Neuronal stem cell (in vitro differentiated cells): ENCODE data around the gene TTC33.

Experiments
- DNase-seq: peaks from one replicate; pipeline ENCODE4 v3.0.0-alpha.2; 2013; ENCODE audit warnings: low spot score
- H2AFZ ChIP-seq: one replicate; pipeline ENCODE4 v1.6.1; 2013; ENCODE audit warnings: mild to moderate bottlenecking, low read length, inconsistent platforms
- H2AK5ac ChIP-seq: 2 replicates; pipeline ENCODE4 v1.6.1; 2013; ENCODE audit warnings: low read depth, mild to moderate bottlenecking, inconsistent platforms, low read length, moderate library complexity, mixed read lengths
- H2BK120ac ChIP-seq: 2 replicates; pipeline ENCODE4 v1.6.1; 2013; ENCODE audit warnings: low read depth, mild to moderate bottlenecking, inconsistent platforms, low read length, moderate library complexity, mixed read lengths
- H2BK12ac ChIP-seq: one replicate; pipeline ENCODE4 v1.6.1; 2013; ENCODE audit warnings: low read length, inconsistent platforms
- H2BK15ac ChIP-seq: 2 replicates; pipeline ENCODE4 v1.6.1; 2013; ENCODE audit warnings: mild to moderate bottlenecking, low read length, inconsistent platforms, mixed read lengths
- H2BK5ac ChIP-seq: one replicate; pipeline ENCODE4 v1.6.1; 2013; ENCODE audit warnings: inconsistent platforms, mild to moderate bottlenecking, low read length, moderate library complexity
- H3K14ac ChIP-seq: one replicate; pipeline ENCODE4 v1.6.1; 2013; ENCODE audit warnings: low read length, inconsistent platforms
- H3K18ac ChIP-seq: 2 replicates; pipeline ENCODE4 v1.6.1; 2013; ENCODE audit warnings: low read length, inconsistent platforms
- H3K23ac ChIP-seq: 2 replicates; pipeline ENCODE4 v1.6.1; 2013; ENCODE audit warnings: low read depth, mild to moderate bottlenecking, mixed read lengths, low read length, inconsistent platforms; ENCODE audit not compliant: poor library complexity
- H3K27ac ChIP-seq: replicated peaks from 3 replicates; pipeline ENCODE4 v1.5.1; 2013; ENCODE audit warnings: low read length, inconsistent platforms
- H3K27me3 ChIP-seq, 3 experiments: 2 replicates each; pipeline ENCODE4 v1.6.1; 2013; ENCODE audit warnings: low read length in 3 of 3, mild to moderate bottlenecking in 2 of 3, inconsistent platforms in 1 of 3, low read depth in 1 of 3, mixed read lengths in 1 of 3, moderate library complexity in 1 of 3; ENCODE audit not compliant: control insufficient read depth in 3 of 3, insufficient read depth in 3 of 3
- H3K36me3 ChIP-seq, 2 donors: replicated peaks in 1 of 2; 2 replicates each; pipeline ENCODE4 v1.6.1; 2013; ENCODE audit warnings: low read length in 2 of 2; ENCODE audit not compliant: control insufficient read depth in 2 of 2, insufficient read depth in 2 of 2
- H3K4ac ChIP-seq: 2 replicates; pipeline ENCODE4 v1.6.1; 2013; ENCODE audit warnings: inconsistent platforms, mild to moderate bottlenecking, low read length, moderate library complexity
- H3K4me1 ChIP-seq, 2 donors: 1 replicate in 1 of 2; 2 replicates in 1 of 2; pipeline ENCODE4 v1.6.1; 2013; ENCODE audit warnings: low read length in 2 of 2, low read depth in 1 of 2; ENCODE audit not compliant: control insufficient read depth in 2 of 2, insufficient read depth in 1 of 2
- H3K4me2 ChIP-seq: one replicate; pipeline ENCODE4 v1.6.1; 2013; ENCODE audit warnings: mild to moderate bottlenecking, low read length, inconsistent platforms; ENCODE audit not compliant: insufficient read depth, poor library complexity, severe bottlenecking
- H3K4me3 ChIP-seq, 2 donors: 2 replicates each; pipeline ENCODE4 v1.5.1; 2013; ENCODE audit warnings: low read length in 2 of 2, mild to moderate bottlenecking in 2 of 2, inconsistent platforms in 1 of 2, moderate library complexity in 1 of 2
- H3K79me1 ChIP-seq: one replicate; pipeline ENCODE4 v1.6.1; 2013; ENCODE audit warnings: low read depth, mild to moderate bottlenecking, inconsistent platforms, low read length, moderate library complexity
- H3K9ac ChIP-seq: one replicate; pipeline ENCODE4 v1.6.1; 2013; ENCODE audit warnings: mild to moderate bottlenecking, low read depth, low read length, inconsistent platforms; ENCODE audit not compliant: poor library complexity
- H3K9me3 ChIP-seq, 2 donors: replicated peaks in 1 of 2; 2 replicates each; pipeline versions ENCODE3 to v1.6.1; 2013; ENCODE audit warnings: low read length in 2 of 2, mild to moderate bottlenecking in 2 of 2, inconsistent platforms in 1 of 2, low read depth in 1 of 2, mixed read lengths in 1 of 2, moderate library complexity in 1 of 2; ENCODE audit not compliant: control insufficient read depth in 2 of 2, insufficient read depth in 1 of 2
- H4K8ac ChIP-seq: one replicate; pipeline ENCODE4 v1.6.1; 2013; ENCODE audit warnings: low read depth, mild to moderate bottlenecking, inconsistent platforms, low read length, moderate library complexity
- H4K91ac ChIP-seq: one replicate; pipeline ENCODE4 v1.6.1; 2013; ENCODE audit warnings: low read length, low read depth, mild to moderate bottlenecking, inconsistent platforms; ENCODE audit not compliant: poor library complexity
- WGBS, 2 donors: extraction: QIAGEN DNeasy Blood & Tissue Kit; methylation state at CpG; one replicate each; pipeline ENCODE4 v1.1.7; 2013; ENCODE audit warnings: missing lambda C conversion rate in 2 of 2, mixed read lengths in 1 of 2; ENCODE audit not compliant: insufficient read length in 2 of 2, insufficient replicate concordance in 1 of 2; ENCODE audit errors: extremely low coverage in 2 of 2; 5-methylcytosine and 5-hydroxymethylcytosine counted together

The TTC33 gene

GRCh38 chr5:40480392-40480791 is 275.4 kb downstream of the TTC33 start:
- Histone ChIP-seq H3K4me3 (no peak overlapping the region), H4K91ac (no peak overlapping the region), H2BK5ac (no peak overlapping the region), H2BK12ac (no peak overlapping the region), H3K27me3 (no peaks in the 10 kb centered on the region), H3K23ac (no peak overlapping the region), H4K8ac (no peak overlapping the region), H2BK15ac (no peak overlapping the region), H2BK120ac (no peak overlapping the region), H2AFZ (no peak overlapping the region), H3K14ac (no peak overlapping the region), H3K9ac (no peak overlapping the region), H3K4me1 (no peaks in the 10 kb centered on the region), H3K18ac (no peak overlapping the region), H2AK5ac (no peak overlapping the region), H3K4me2 (no peak overlapping the region), H3K9me3 (no peaks in the 10 kb centered on the region), H3K36me3 (no peaks in the 10 kb centered on the region), H3K27ac (no peak overlapping the region), H3K79me1 (no peaks in the 10 kb centered on the region), H3K4ac (no peak overlapping the region)
- DNase-seq = no peak
- whole genome bisulfite sequencing, 2 donors = no CpG with 5 or more reads among the region's 2 CpGs

- DNase-seq = no peak
- H3K79me1 ChIP-seq = no peaks in the 10 kb centered on the region
- H3K4me3 ChIP-seq = no peak overlapping the region
- no CpG with 5 or more reads among the region's 3 CpGs for WGBS, 2 donors
- H2AFZ ChIP-seq = no peak overlapping the region
- no peak overlapping the region for H4K91ac ChIP-seq
- no peak overlapping the region for H2AK5ac ChIP-seq
- no peak overlapping the region for H3K14ac ChIP-seq
- H3K4me1 ChIP-seq = no peaks in the 10 kb centered on the region
- H2BK15ac ChIP-seq = no peak overlapping the region
- H4K8ac ChIP-seq = no peak overlapping the region
- H2BK120ac ChIP-seq = no peak overlapping the region
- H2BK12ac ChIP-seq = no peak overlapping the region
- H3K9me3 ChIP-seq = no peaks in the 10 kb centered on the region
- no peaks in the 10 kb centered on the region for H3K36me3 ChIP-seq
- H3K23ac ChIP-seq = no peak overlapping the region
- H3K18ac ChIP-seq = no peak overlapping the region
- no peak overlapping the region for H3K4me2 ChIP-seq
- H2BK5ac ChIP-seq = no peak overlapping the region
- no peaks in the 10 kb centered on the region for H3K27me3 ChIP-seq
- H3K9ac ChIP-seq = no peak overlapping the region
- H3K27ac ChIP-seq = no peak overlapping the region
- no peak overlapping the region for H3K4ac ChIP-seq
These were observed 275.8 kb downstream of the TTC33 start for GRCh38 chr5:40479939-40480338.

- no peak overlapping the region for H2BK5ac ChIP-seq
- H4K91ac ChIP-seq = no peak overlapping the region
- no CpG with 5 or more reads among the region's 2 CpGs for WGBS, 2 donors
- H3K36me3 ChIP-seq = no peaks in the 10 kb centered on the region
- no peak overlapping the region for H3K9ac ChIP-seq
- H4K8ac ChIP-seq = no peak overlapping the region
- H3K23ac ChIP-seq = no peak overlapping the region
- no peak overlapping the region for H2BK12ac ChIP-seq
- peaks cover 0 to 1% (median 0%) of the 10 kb centered on the region in 3 experiments for H3K27me3 ChIP-seq
- H3K18ac ChIP-seq = no peak overlapping the region
- H3K79me1 ChIP-seq = no peaks in the 10 kb centered on the region
- H3K9me3 ChIP-seq = no peaks in the 10 kb centered on the region
- no peak overlapping the region for H2AFZ ChIP-seq
- H3K4me2 ChIP-seq = no peak overlapping the region
- H2AK5ac ChIP-seq = no peak overlapping the region
- no peak overlapping the region for H3K4me3 ChIP-seq
- H2BK15ac ChIP-seq = no peak overlapping the region
- H3K27ac ChIP-seq = no peak overlapping the region
- no peak overlapping the region for H3K14ac ChIP-seq
- DNase-seq = no peak
- H3K4ac ChIP-seq = no peak overlapping the region
- no peak overlapping the region for H2BK120ac ChIP-seq
- H3K4me1 ChIP-seq = no peaks in the 10 kb centered on the region
These were observed 277.0 kb downstream of the TTC33 start for GRCh38 chr5:40478766-40479165.

- H3K4me2 ChIP-seq = no peak overlapping the region
- no peak for DNase-seq
- no peak overlapping the region for H2BK120ac ChIP-seq
- H2BK12ac ChIP-seq = no peak overlapping the region
- H3K18ac ChIP-seq = no peak overlapping the region
- no peak overlapping the region for H2AFZ ChIP-seq
- no peaks in the 10 kb centered on the region for H3K79me1 ChIP-seq
- no peaks in the 10 kb centered on the region for H3K4me1 ChIP-seq
- no CpG with 5 or more reads among the region's 8 CpGs for WGBS, 2 donors
- H3K27ac ChIP-seq = no peak overlapping the region
- no peak overlapping the region for H2BK5ac ChIP-seq
- peaks cover 0 to 1% (median 0%) of the 10 kb centered on the region in 3 experiments for H3K27me3 ChIP-seq
- no peak overlapping the region for H3K9ac ChIP-seq
- H3K23ac ChIP-seq = no peak overlapping the region
- no peak overlapping the region for H4K8ac ChIP-seq
- H2AK5ac ChIP-seq = no peak overlapping the region
- no peak overlapping the region for H3K4ac ChIP-seq
- no peaks in the 10 kb centered on the region for H3K36me3 ChIP-seq
- H4K91ac ChIP-seq = no peak overlapping the region
- H3K4me3 ChIP-seq = no peak overlapping the region
- no peak overlapping the region for H3K14ac ChIP-seq
- H2BK15ac ChIP-seq = no peak overlapping the region
- H3K9me3 ChIP-seq = no peaks in the 10 kb centered on the region
These were observed 277.8 kb downstream of the TTC33 start for GRCh38 chr5:40477856-40478546.
